BJ (cell line): Measurements from ENCODE around the gene SETD2. TPM values are rescaled to one million over a fixed set of nuclear protein-coding genes. Genes with fewer than 3 reads are reported as not detected.

Source experiments
- CTCF ChIA-PET: fragments of 350-600 bp; formaldehyde crosslinking; extraction: SDS; loops from one replicate; lab custom pipeline; 2021; ENCODE audit warnings: antibody characterized with exemption, inconsistent platforms; lab: Yijun Ruan, JAX
- POLR2A ChIA-PET: fragments of 300-600 bp; sonication (Branson Sonifier 250); formaldehyde crosslinking; extraction: SDS; loops from one replicate; lab custom pipeline; 2021; ENCODE audit warnings: antibody characterized with exemption; lab: Charles Lee
- DNase-seq: peaks from one replicate; pipeline ENCODE4 v3.0.0-alpha.2; 2011; ENCODE audit warnings: low read depth
- H3K27me3 ChIP-seq: 2 replicates; pipeline ENCODE4 v1.6.0; 2011; ENCODE audit warnings: low read length; ENCODE audit not compliant: control insufficient read depth, insufficient read depth
- H3K36me3 ChIP-seq: 2 replicates; pipeline ENCODE4 v1.5.1; 2011; ENCODE audit warnings: low read length; ENCODE audit not compliant: control insufficient read depth, insufficient read depth
- H3K4me3 ChIP-seq: 2 replicates; pipeline ENCODE4 v1.5.1; 2011; ENCODE audit warnings: low read depth, mild to moderate bottlenecking, control low read depth, low read length
- CTCF ChIP-seq: IDR thresholded peaks from 2 replicates; pipeline ENCODE4 v1.5.1; 2011; ENCODE audit warnings: low read depth, mild to moderate bottlenecking, control low read depth, inconsistent platforms, low read length, moderate library complexity; ENCODE audit not compliant: insufficient read depth
- polyA plus RNA-seq: library from polyadenylated mRNA; depleted of rRNA; stranded (reverse); fragments of >200 nt; gene quantifications from 2 replicates; pipeline ENCODE4 v1.2.3, GENCODE V29; 2011

SETD2 gene
- polyA plus RNA-seq, 1 experiment = 12.9 TPM

GRCh38 chr3:47014036-47014435, 149.9 kb downstream of the SETD2 start:
- H3K36me3 ChIP-seq = peaks cover 7% of the 10 kb centered on the region; the same call in 1 of the 2 replicates
- no peaks in the 10 kb centered on the region for H3K27me3 ChIP-seq
- no peak overlapping the region for H3K4me3 ChIP-seq
- POLR2A ChIA-PET = no interaction called here
- no peak for DNase-seq
- no peak for TF ChIP-seq CTCF
- CTCF ChIA-PET = no interaction called here

DNA sequence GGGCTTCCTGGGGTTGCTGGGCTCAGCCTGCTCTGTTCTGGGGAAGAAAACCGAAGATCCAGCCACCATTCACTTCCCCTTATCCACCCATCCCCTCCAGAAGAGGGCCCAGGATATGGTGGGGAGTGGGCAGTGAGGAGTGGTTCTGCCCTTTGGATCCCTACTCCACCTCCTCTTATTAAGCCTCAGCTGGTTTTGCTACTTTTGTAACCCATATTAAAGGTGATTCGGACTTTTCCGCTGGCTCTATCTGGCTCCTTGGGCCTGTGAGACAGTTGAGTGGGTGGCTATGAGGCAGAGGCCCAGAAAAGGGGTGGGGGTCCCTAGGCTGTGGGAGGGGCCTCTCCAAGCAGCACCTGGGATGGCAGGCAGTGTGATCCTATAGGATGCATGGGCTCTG, 150.7 kb downstream of the SETD2 start:
- Histone ChIP-seq H3K36me3 (peaks cover 7% of the 10 kb centered on the region; the same call in 1 of the 2 replicates), H3K27me3 (no peaks in the 10 kb centered on the region), H3K4me3 (no peak overlapping the region)
- POLR2A ChIA-PET = no interaction called here
- TF ChIP-seq CTCF = no peak
- DNase-seq = no peak
- CTCF ChIA-PET = interaction anchor here (1.0 kb wide), 1 partner anchor 227 kb away, joined by 3 read pairs; no protein-coding TSS in a partner anchor

DNA sequence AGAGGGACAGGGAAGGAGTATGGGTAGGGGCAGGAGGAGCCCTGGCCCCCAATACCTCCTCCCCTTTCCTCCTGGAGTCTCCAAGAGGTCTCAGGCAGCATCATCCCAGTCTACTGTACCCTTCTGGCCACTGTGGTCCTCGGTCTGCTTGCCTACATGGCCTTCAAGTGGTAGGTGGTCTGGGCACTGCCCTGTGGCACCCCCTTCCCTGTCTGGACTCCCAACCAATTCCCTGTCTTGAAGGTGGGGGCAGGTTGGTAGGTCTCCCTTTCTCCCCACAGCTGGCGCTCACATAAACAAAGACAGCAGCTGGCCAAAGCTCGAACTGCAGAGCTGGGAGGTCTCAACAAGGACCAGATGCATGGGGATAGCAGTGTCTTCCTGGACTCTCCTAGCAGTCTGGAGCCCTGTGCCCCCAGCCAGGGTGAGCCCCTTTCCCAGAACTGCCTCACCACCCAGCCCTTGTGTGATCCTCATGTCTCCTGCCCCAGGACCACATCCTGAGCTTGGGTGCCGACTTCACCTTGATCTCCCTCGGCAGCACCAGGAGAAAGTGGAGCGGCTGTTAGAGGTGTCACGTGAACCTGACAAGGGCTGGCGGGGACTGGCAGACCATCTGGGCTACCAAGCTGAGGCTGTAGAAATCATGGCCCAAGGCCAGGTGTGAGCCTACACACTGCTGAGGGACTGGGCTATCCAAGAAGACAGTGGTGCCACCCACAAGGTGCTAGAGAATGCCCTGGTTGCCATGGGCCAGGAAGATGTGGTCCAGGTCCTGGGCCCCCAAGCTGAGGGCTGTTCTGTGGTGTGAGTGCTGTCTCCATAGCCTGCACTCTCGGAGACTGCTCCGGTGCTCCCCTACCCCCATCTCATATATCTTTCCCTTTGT, 151.3 kb downstream of the SETD2 start:
- H3K4me3 ChIP-seq = no peak overlapping the region
- no peaks in the 10 kb centered on the region for H3K27me3 ChIP-seq
- ChIA-PET CTCF (interaction anchor here (1.0 kb wide), 1 partner anchor 228 kb away, joined by 3 read pairs; no protein-coding TSS in a partner anchor), POLR2A (no interaction called here)
- no peak for TF ChIP-seq CTCF
- H3K36me3 ChIP-seq = peaks cover 7% of the 10 kb centered on the region; the same call in 1 of the 2 replicates
- no peak for DNase-seq

DNA sequence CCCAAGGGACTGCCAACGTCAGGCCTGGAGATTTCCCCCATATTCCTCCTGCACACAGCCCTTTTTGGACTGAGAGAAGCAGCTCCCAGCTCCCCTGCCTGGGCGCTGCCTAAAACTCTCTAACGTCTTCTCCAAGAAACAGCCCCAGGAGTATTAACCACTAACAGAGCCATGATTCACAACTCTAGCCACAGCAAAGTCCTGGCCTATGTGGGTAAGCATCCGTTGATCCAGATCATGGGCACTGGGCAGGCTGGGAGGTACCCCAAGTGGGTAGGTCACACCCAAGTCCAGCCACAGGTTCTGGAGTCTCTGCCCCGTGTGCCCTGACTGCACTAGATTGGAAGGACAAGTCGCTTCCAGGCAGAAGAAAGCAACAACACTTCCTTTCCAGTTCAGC, 152.5 kb downstream of the SETD2 start:
- no peak for TF ChIP-seq CTCF
- no peaks in the 10 kb centered on the region for H3K27me3 ChIP-seq
- no peak for DNase-seq
- peaks cover 7% of the 10 kb centered on the region; the same call in 1 of the 2 replicates for H3K36me3 ChIP-seq
- POLR2A ChIA-PET = interaction anchor here (0.6 kb wide), 1 partner anchor 176 kb away, joined by 3 read pairs; no protein-coding TSS in a partner anchor
- no peak overlapping the region for H3K4me3 ChIP-seq
- CTCF ChIA-PET = no interaction called here

DNA sequence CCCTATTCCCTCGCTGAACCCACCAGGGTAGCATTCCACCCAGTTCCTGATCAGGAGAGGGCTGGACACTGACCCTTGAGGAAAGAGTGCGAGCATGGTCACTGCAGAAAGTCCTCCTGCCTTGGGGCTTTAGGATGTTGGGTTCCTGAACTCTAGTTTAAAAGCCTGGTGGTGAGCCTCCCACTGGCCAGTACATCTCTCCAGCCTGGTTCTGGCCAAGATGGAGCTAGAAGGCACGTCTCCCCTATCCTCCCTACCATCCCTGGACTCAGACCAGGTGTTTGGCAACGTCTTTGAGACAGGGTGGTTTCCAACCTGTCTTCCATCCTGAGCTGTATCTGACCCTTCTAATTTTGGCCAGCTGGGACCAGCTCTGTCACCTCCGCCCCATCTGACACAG, 153.0 kb downstream of the SETD2 start:
- ChIA-PET CTCF (no interaction called here), POLR2A (interaction anchor here (0.6 kb wide), 1 partner anchor 177 kb away, joined by 3 read pairs; no protein-coding TSS in a partner anchor)
- Histone ChIP-seq H3K36me3 (peaks cover 7% of the 10 kb centered on the region; the same call in 1 of the 2 replicates), H3K27me3 (no peaks in the 10 kb centered on the region), H3K4me3 (no peak overlapping the region)
- no peak for TF ChIP-seq CTCF
- DNase-seq = no peak
